SKM-1 (cell line): ENCODE measurements around the gene HS3ST3A1.

Experiments
- DNase-seq: peaks from one replicate; lab custom pipeline; 2025; ENCODE audit not compliant: unreplicated experiment; lab: John Stamatoyannopoulos, UW

The HS3ST3A1 gene

GRCh38 chr17:13601776-13602551, at the start of gene HS3ST3A1:
HS3ST3A1 (minus strand) TSS chr17:13601929; CDS start chr17:13601129, 800 bp downstream.
- DNase-seq, result no peak

GRCh38 chr17:13650096-13650675, 48.5 kb upstream of the HS3ST3A1 start:
- DNase-seq, result no peak

- no peak for DNase-seq
Observed at GRCh38 chr17:13647543-13648021, 45.9 kb upstream of the HS3ST3A1 start.

- no peak for DNase-seq
Observed at GRCh38 chr17:13646969-13647542, 45.3 kb upstream of the HS3ST3A1 start.

- DNase-seq, result no peak
Observed at GRCh38 chr17:13646411-13646810, 44.7 kb upstream of the HS3ST3A1 start.

GRCh38 chr17:13643180-13643579, 41.5 kb upstream of the HS3ST3A1 start:
- DNase-seq, result no peak

- no peak for DNase-seq
Observed at GRCh38 chr17:13642188-13642587, 40.5 kb upstream of the HS3ST3A1 start.

GRCh38 chr17:13640551-13640950, 38.8 kb upstream of the HS3ST3A1 start:
- DNase-seq, result no peak

- no peak for DNase-seq
Observed at GRCh38 chr17:13638855-13639458, 37.2 kb upstream of the HS3ST3A1 start.

- no peak for DNase-seq
Observed at GRCh38 chr17:13636951-13637350, 35.2 kb upstream of the HS3ST3A1 start.

- DNase-seq, result no peak
Observed at GRCh38 chr17:13635951-13636350, 34.2 kb upstream of the HS3ST3A1 start.

GRCh38 chr17:13634021-13634420, 32.3 kb upstream of the HS3ST3A1 start:
- no peak for DNase-seq

- DNase-seq, result no peak
Observed at GRCh38 chr17:13631529-13631928, 29.8 kb upstream of the HS3ST3A1 start.

GRCh38 chr17:13626703-13627102, 25.0 kb upstream of the HS3ST3A1 start:
- no peak for DNase-seq

GRCh38 chr17:13619462-13619861, 17.7 kb upstream of the HS3ST3A1 start:
- no peak for DNase-seq

- no peak for DNase-seq
Observed at GRCh38 chr17:13616031-13616430, 14.3 kb upstream of the HS3ST3A1 start.

GRCh38 chr17:13609941-13610340, 8.2 kb upstream of the HS3ST3A1 start:
- no peak for DNase-seq

GRCh38 chr17:13601322-13601775, 380 bp downstream of the HS3ST3A1 start:
- DNase-seq, result no peak

GRCh38 chr17:13600475-13601321, 1.0 kb downstream of the HS3ST3A1 start:
- no peak for DNase-seq

- DNase-seq, result no peak
Observed at GRCh38 chr17:13599864-13600263, 1.9 kb downstream of the HS3ST3A1 start.

GRCh38 chr17:13599168-13599577, 2.6 kb downstream of the HS3ST3A1 start:
- no peak for DNase-seq
